Measurements from ENCODE around the gene OOSP3.

Gene OOSP3

DNA sequence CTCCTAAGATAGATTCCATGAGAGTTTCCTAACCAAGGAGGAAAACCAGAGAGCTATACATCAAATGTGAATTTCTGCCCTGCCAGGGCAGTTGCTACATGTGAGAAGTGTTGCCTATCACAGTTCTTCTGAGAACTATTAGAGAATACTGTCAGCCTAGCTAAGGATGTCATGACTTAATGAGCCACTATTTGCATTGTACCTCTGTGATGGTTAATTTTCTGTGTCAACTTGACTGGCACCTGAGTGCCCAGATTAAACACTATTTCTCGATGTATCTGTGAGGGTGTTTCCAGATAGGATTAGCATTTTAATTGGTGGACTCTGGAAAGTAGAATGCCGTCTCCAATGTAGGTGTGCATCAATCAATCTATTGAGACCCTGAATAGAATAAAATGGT is 10.6 kb upstream of the OOSP3 start:
- Histone ChIP-seq H3K79me2 (ENCODE audit: low read length) (no peaks in the 10 kb centered on the region), H3K27ac (ENCODE audit: low read length) (no peak overlapping the region), H3K27me3 (replicated peaks; ENCODE audit: insufficient read depth, low read length) (no peaks in the 10 kb centered on the region), H4K20me1 (ENCODE audit: insufficient read depth, low read length) (no peaks in the 10 kb centered on the region), H3K4me1 (ENCODE audit: low read length) (no peaks in the 10 kb centered on the region), H3K4me3 (ENCODE audit: low read length) (no peak overlapping the region), H2AFZ (ENCODE audit: low read length) (no peak overlapping the region), H3K4me2 (ENCODE audit: low read depth, low read length) (no peak overlapping the region), H3K9ac (ENCODE audit: low read length) (no peak overlapping the region), H3K9me3 (replicated peaks; ENCODE audit: insufficient read depth, low read length) (no peaks in the 10 kb centered on the region), H3K36me3 (replicated peaks; ENCODE audit: insufficient read depth, low read length) (no peaks in the 10 kb centered on the region), H3F3A (ENCODE audit: insufficient read depth, low read length) (no peaks in the 10 kb centered on the region), H3K9me2 (replicated peaks; ENCODE audit: insufficient read depth, low read length) (no peaks in the 10 kb centered on the region)
- no peak for TF ChIP-seq EZH2 (optimal IDR thresholded peaks at IDR 0.05; ENCODE audit: low read depth, low read length)
- DNase-seq: no peak

DNA sequence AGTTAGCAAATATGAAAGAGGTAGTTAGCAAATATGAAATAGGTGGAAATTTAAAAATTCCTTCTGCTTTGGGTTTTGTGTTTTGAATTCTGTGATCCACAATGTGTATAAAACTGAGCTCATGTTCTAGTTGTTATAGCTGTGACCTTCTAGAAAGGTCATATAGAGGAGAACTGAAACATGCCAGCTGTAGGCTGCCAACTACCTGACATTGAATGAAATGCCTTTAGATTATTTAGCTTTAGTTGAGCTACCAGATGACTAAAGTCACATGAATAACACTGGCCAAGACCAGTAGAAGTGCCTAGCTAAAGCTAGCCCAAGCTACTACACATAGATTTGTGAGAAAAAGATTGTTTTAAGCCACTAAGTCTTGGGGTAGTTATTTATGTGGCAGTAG is 6.5 kb upstream of the OOSP3 start:
- Histone ChIP-seq H3K4me2 (ENCODE audit: low read depth, low read length) (no peak overlapping the region), H3K9me3 (replicated peaks; ENCODE audit: insufficient read depth, low read length) (no peaks in the 10 kb centered on the region), H3K9me2 (replicated peaks; ENCODE audit: insufficient read depth, low read length) (no peaks in the 10 kb centered on the region), H2AFZ (ENCODE audit: low read length) (no peak overlapping the region), H3K4me3 (ENCODE audit: low read length) (no peak overlapping the region), H3K79me2 (ENCODE audit: low read length) (no peaks in the 10 kb centered on the region), H3K27ac (ENCODE audit: low read length) (no peak overlapping the region), H4K20me1 (ENCODE audit: insufficient read depth, low read length) (no peaks in the 10 kb centered on the region), H3K27me3 (replicated peaks; ENCODE audit: insufficient read depth, low read length) (no peaks in the 10 kb centered on the region), H3K9ac (ENCODE audit: low read length) (no peak overlapping the region), H3K4me1 (ENCODE audit: low read length) (no peaks in the 10 kb centered on the region), H3F3A (ENCODE audit: insufficient read depth, low read length) (no peaks in the 10 kb centered on the region), H3K36me3 (replicated peaks; ENCODE audit: insufficient read depth, low read length) (no peaks in the 10 kb centered on the region)
- TF ChIP-seq CTCF (IDR thresholded peaks at IDR 0.05; ENCODE audit: low read length) (no peak), EZH2 (optimal IDR thresholded peaks at IDR 0.05; ENCODE audit: low read depth, low read length) (no peak), EZH2phosphoT487 (IDR thresholded peaks at IDR 0.05; ENCODE audit: low read length) (no peak)
- no peak for DNase-seq

DNA sequence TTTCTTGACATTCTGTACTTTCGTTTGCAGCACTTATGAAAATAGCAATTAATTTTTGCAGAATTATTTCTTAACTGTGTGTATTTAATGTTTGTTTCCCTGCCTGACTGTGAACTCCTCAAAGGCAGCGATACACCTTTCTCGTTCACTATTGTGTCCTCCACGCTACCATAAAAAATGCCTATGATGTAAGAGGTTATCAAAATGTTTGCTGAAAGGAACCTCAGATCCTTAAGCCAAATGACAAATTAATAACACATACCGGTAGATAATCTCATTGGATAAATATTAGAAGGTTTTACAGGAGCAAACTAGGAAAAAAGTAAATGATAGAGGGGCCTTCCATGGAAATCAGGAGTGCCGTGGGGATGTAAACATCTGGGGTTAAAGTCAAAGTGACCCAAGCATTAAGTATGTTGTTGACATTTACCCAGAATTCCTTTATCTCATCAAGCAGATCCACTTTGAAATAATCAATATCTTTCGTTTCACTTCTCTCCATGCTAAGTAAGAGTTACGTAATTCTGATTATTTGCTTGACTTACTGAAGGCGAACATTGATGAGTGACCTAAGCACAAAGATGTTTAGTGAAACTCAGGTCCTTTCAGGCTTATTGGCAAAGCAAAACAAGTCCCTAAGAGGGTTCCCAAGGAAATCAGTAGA is 2.6 kb upstream of the OOSP3 start:
- H3K36me3 ChIP-seq (replicated peaks; ENCODE audit: insufficient read depth, low read length): no peaks in the 10 kb centered on the region
- H3F3A ChIP-seq (ENCODE audit: insufficient read depth, low read length): no peaks in the 10 kb centered on the region
- no peak overlapping the region for H3K27ac ChIP-seq (ENCODE audit: low read length)
- TF ChIP-seq CTCF (IDR thresholded peaks at IDR 0.05; ENCODE audit: low read length) (no peak), EZH2phosphoT487 (IDR thresholded peaks at IDR 0.05; ENCODE audit: low read length) (no peak), EZH2 (optimal IDR thresholded peaks at IDR 0.05; ENCODE audit: low read depth, low read length) (no peak)
- DNase-seq: no peak
- H3K9me3 ChIP-seq (replicated peaks; ENCODE audit: insufficient read depth, low read length): no peaks in the 10 kb centered on the region
- no peak overlapping the region for H2AFZ ChIP-seq (ENCODE audit: low read length)
- no peaks in the 10 kb centered on the region for H3K4me1 ChIP-seq (ENCODE audit: low read length)
- H3K4me2 ChIP-seq (ENCODE audit: low read depth, low read length): no peak overlapping the region
- no peak overlapping the region for H3K9ac ChIP-seq (ENCODE audit: low read length)
- no peaks in the 10 kb centered on the region for H4K20me1 ChIP-seq (ENCODE audit: insufficient read depth, low read length)
- no peak overlapping the region for H3K4me3 ChIP-seq (ENCODE audit: low read length)
- no peaks in the 10 kb centered on the region for H3K79me2 ChIP-seq (ENCODE audit: low read length)
- H3K27me3 ChIP-seq (replicated peaks; ENCODE audit: insufficient read depth, low read length): no peaks in the 10 kb centered on the region
- H3K9me2 ChIP-seq (replicated peaks; ENCODE audit: insufficient read depth, low read length): no peaks in the 10 kb centered on the region

DNA sequence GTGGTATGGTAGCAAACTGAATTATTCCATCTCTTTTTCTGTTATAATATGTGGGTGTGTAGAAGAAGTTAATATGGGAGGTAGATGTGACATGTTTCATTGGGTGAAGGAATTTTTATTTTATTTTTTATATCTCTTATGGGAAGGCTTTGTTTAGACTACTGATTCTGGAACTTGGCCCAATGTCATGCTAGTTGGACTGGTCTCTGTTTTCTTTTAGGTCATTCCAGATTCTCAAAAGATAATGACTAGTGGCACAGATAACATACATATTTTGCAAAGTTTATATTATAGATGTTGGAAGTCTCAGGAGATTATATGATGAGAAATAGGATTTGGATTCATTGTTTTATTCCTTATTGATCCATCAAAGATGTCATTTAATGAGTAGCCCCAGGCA is 1.3 kb upstream of the OOSP3 start:
- TF ChIP-seq EZH2phosphoT487 (IDR thresholded peaks at IDR 0.05; ENCODE audit: low read length) (no peak), EZH2 (optimal IDR thresholded peaks at IDR 0.05; ENCODE audit: low read depth, low read length) (no peak), CTCF (IDR thresholded peaks at IDR 0.05; ENCODE audit: low read length) (no peak)
- H3K9me2 ChIP-seq (replicated peaks; ENCODE audit: insufficient read depth, low read length): no peaks in the 10 kb centered on the region
- H3K4me2 ChIP-seq (ENCODE audit: low read depth, low read length): no peak overlapping the region
- H3F3A ChIP-seq (ENCODE audit: insufficient read depth, low read length): no peaks in the 10 kb centered on the region
- DNase-seq: no peak
- no peaks in the 10 kb centered on the region for H4K20me1 ChIP-seq (ENCODE audit: insufficient read depth, low read length)
- no peaks in the 10 kb centered on the region for H3K27me3 ChIP-seq (replicated peaks; ENCODE audit: insufficient read depth, low read length)
- no peaks in the 10 kb centered on the region for H3K79me2 ChIP-seq (ENCODE audit: low read length)
- no peak overlapping the region for H3K27ac ChIP-seq (ENCODE audit: low read length)
- H3K4me1 ChIP-seq (ENCODE audit: low read length): no peaks in the 10 kb centered on the region
- H2AFZ ChIP-seq (ENCODE audit: low read length): no peak overlapping the region
- no peak overlapping the region for H3K4me3 ChIP-seq (ENCODE audit: low read length)
- no peaks in the 10 kb centered on the region for H3K9me3 ChIP-seq (replicated peaks; ENCODE audit: insufficient read depth, low read length)
- H3K36me3 ChIP-seq (replicated peaks; ENCODE audit: insufficient read depth, low read length): no peaks in the 10 kb centered on the region
- no peak overlapping the region for H3K9ac ChIP-seq (ENCODE audit: low read length)
